Measurements from ENCODE around the gene AK1. TPM values are rescaled to one million over a fixed set of nuclear protein-coding genes. Genes with fewer than 3 reads are reported as not detected.

AK1 gene
- total and polyA plus RNA-seq, 2 of the 8 experiments (the other 6 are each of a cell fraction or from before 2014, with no cell fraction given), result 37.9 to 39.2 TPM

GRCh38 chr9:127848756-127849504, 28.5 kb downstream of the AK1 start:
- 91% methylated on average over 10 of the region's 10 CpGs; no CpG with 5 or more reads in 1 of the 2 experiments for WGBS, 2 experiments (ENCODE audit: extremely low coverage in 1 of 2, insufficient coverage in 1 of 2, insufficient read length in 1 of 2, insufficient replicate concordance in 2 of 2, low coverage in 1 of 2, low lambda C conversion rate in 2 of 2, missing lambda C conversion rate in 1 of 2)
- Histone ChIP-seq H2BK15ac (ENCODE audit: low read length) (no peak overlapping the region), H4K8ac (ENCODE audit: extremely low read depth, insufficient read depth, low read length) (no peak overlapping the region), H3K79me2 (ENCODE audit: control insufficient read depth in 1 of 2, insufficient read depth in 2 of 2, low read length in 2 of 2) (no peaks in the 10 kb centered on the region), H2BK12ac (ENCODE audit: low read depth, low read length) (no peak overlapping the region), H3K14ac (ENCODE audit: insufficient read length) (no peak overlapping the region), H3K9ac (replicated peaks in 1 of 4; ENCODE audit: extremely low read depth in 1 of 4, low read depth in 3 of 4, low read length in 3 of 4) (peak overlapping the region in 1 of 4 experiments; percentile 10; a peak in 1 of 7 replicates), H4K5ac (ENCODE audit: insufficient read length, low read depth, low read length) (no peak overlapping the region), H2AK5ac (ENCODE audit: low read depth, low read length) (0 out of 2 replicates have a peak overlapping the region, but pooled peaks have one; percentile 39), H2BK5ac (ENCODE audit: low read depth, low read length) (no peak overlapping the region), H3K4me2 (ENCODE audit: insufficient read depth in 1 of 2, low read depth in 2 of 2, low read length in 2 of 2) (no peak overlapping the region), H3K23me2 (ENCODE audit: low read depth, low read length) (no peaks in the 10 kb centered on the region), H3K23ac (ENCODE audit: insufficient read length) (no peak overlapping the region), H3K27ac (ENCODE audit: low read depth, low read length) (no peak overlapping the region), H3K79me1 (ENCODE audit: low read depth, low read length) (no peaks in the 10 kb centered on the region), H3K4ac (replicated peaks; ENCODE audit: insufficient read length, low read depth, low read length) (no peak overlapping the region), H3K27me3 (replicated peaks in 1 of 4; ENCODE audit: control insufficient read depth in 3 of 4, extremely low read depth in 1 of 4, insufficient read depth in 3 of 4, low read length in 3 of 4) (no peaks in the 10 kb centered on the region), H3K36me3 (ENCODE audit: control insufficient read depth in 2 of 4, insufficient read depth in 4 of 4, low read length in 3 of 4) (no peaks in the 10 kb centered on the region), H3K56ac (replicated peaks; ENCODE audit: insufficient read length, low read depth, low read length) (no peak overlapping the region), H3K9me3 (ENCODE audit: insufficient read depth in 2 of 2, low read depth in 1 of 2, low read length in 1 of 2) (no peaks in the 10 kb centered on the region), H2BK120ac (replicated peaks; ENCODE audit: low read depth, low read length) (no peak overlapping the region), H2AFZ (ENCODE audit: low read length) (no peak overlapping the region), H3K4me3 (ENCODE audit: extremely low read depth in 1 of 4, insufficient read depth in 2 of 4, low read depth in 3 of 4, low read length in 4 of 4) (no peak overlapping the region), H4K20me1 (replicated peaks in 1 of 2; ENCODE audit: control insufficient read depth in 1 of 2, insufficient read depth in 2 of 2, low read length in 2 of 2) (no peaks in the 10 kb centered on the region), H3K4me1 (replicated peaks in 1 of 4; ENCODE audit: control insufficient read depth in 3 of 4, insufficient read depth in 4 of 4, low read length in 3 of 4) (peaks cover 0 to 9% (median 5%) of the 10 kb centered on the region in 4 experiments; a peak in 6 of 7 replicates), H2BK20ac (ENCODE audit: low read length) (no peak overlapping the region), H4K91ac (replicated peaks; ENCODE audit: insufficient read length, low read length) (no peak overlapping the region), H3K18ac (ENCODE audit: extremely low read depth, low read length) (no peak overlapping the region)
- FAIRE-seq, result no peak
- DNase-seq (ENCODE audit: low read depth in 1 of 2, low spot score in 2 of 2), result no peak
- ChIA-PET CTCF (ENCODE audit: partially characterized antibody) (interaction anchor here (0.9 kb wide), 1 partner anchor 20 kb away, joined by 3 read pairs; no protein-coding TSS in a partner anchor), POLR2A (ENCODE audit: partially characterized antibody) (no interaction called here)
- TF ChIP-seq SIRT6 (IDR thresholded peaks at IDR 0.05; ENCODE audit: low read length), result no peak
- TF ChIP-seq CTCF (IDR thresholded peaks at IDR 0.05; ENCODE audit: control extremely low read depth in 1 of 3, insufficient read depth in 1 of 3, low read depth in 1 of 3, low read length in 3 of 3), result no peak
- TF ChIP-seq EZH2 (IDR thresholded peaks at IDR 0.05; ENCODE audit: low read depth, low read length, severe bottlenecking), result no peak
- no peak for TF ChIP-seq RFX5 (IDR thresholded peaks at IDR 0.05; ENCODE audit: borderline replicate concordance, low read depth, low read length)
- TF ChIP-seq RBBP5 (IDR thresholded peaks at IDR 0.05; ENCODE audit: borderline replicate concordance, low read depth, low read length), result no peak
- no peak for TF ChIP-seq CBX8 (IDR thresholded peaks at IDR 0.05; ENCODE audit: borderline replicate concordance, low read depth, low read length)
- TF ChIP-seq, protein P1, sequence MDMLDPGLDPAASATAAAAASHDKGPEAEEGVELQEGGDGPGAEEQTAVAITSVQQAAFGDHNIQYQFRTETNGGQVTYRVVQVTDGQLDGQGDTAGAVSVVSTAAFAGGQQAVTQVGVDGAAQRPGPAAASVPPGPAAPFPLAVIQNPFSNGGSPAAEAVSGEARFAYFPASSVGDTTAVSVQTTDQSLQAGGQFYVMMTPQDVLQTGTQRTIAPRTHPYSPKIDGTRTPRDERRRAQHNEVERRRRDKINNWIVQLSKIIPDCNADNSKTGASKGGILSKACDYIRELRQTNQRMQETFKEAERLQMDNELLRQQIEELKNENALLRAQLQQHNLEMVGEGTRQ (IDR thresholded peaks at IDR 0.05; ENCODE audit: low read length), result no peak
- TF ChIP-seq RAD21 (IDR thresholded peaks at IDR 0.05 in 1 of 2, conservative IDR thresholded peaks at IDR 0.05 in 1 of 2; ENCODE audit: low read depth in 2 of 2, low read length in 2 of 2), result no peak

Data from H1 (cell line).